HepG2 (cell line): ENCODE measurements around the gene RPS10. TPM values are rescaled to one million over a fixed set of nuclear protein-coding genes. Genes with fewer than 3 reads are reported as not detected.
A peak's percentile ranks its signal among the peaks of the same experiment; 100 is the strongest.

Experiments
- ATF2 ChIP-seq: sonication (generic); formaldehyde crosslinking; IDR thresholded peaks from 2 replicates; pipeline ENCODE4 v1.4.0; 2020; ENCODE audit warnings: missing genetic modification reagents
- CC2D1A ChIP-seq: sonication (generic); formaldehyde crosslinking; IDR thresholded peaks from 2 replicates; pipeline ENCODE4 v1.8.1; 2023; ENCODE audit warnings: mild to moderate bottlenecking, missing genetic modification reagents
- CREM ChIP-seq, 2 experiments: sonication (generic) in 1 of 2; formaldehyde crosslinking in 1 of 2; IDR thresholded peaks; 2 replicates each; pipeline versions ENCODE4 v1.4.0 to v1.6.1; 2016 to 2020; ENCODE audit warnings: antibody characterized with exemption in 1 of 2, mild to moderate bottlenecking in 1 of 2, missing genetic modification reagents in 1 of 2
- ERF ChIP-seq: IDR thresholded peaks from 2 replicates; pipeline ENCODE4 v1.6.1; 2018; ENCODE audit warnings: missing biosample characterization, missing genetic modification reagents
- FOXK1 ChIP-seq: sonication (generic); formaldehyde crosslinking; IDR thresholded peaks from 2 replicates; pipeline ENCODE4 v1.4.0; 2020; ENCODE audit warnings: low read depth, missing genetic modification reagents, borderline replicate concordance
- GATAD2A ChIP-seq: IDR thresholded peaks from 2 replicates; pipeline ENCODE4 v1.6.1; 2016
- HOXA3 ChIP-seq: sonication (generic); formaldehyde crosslinking; IDR thresholded peaks from 2 replicates; pipeline ENCODE4 v1.5.0; 2020; ENCODE audit warnings: missing genetic modification reagents
- PHF21A ChIP-seq: sonication (generic); formaldehyde crosslinking; IDR thresholded peaks from 2 replicates; pipeline ENCODE4 v1.5.0; 2020; ENCODE audit warnings: mild to moderate bottlenecking, missing genetic modification reagents
- PLRG1 ChIP-seq: fragments of 450-650 bp; conservative IDR thresholded peaks from 2 replicates; pipeline ENCODE4 v1.6.1; 2016
- POLR2A ChIP-seq, 2 experiments: IDR thresholded peaks; 2 replicates each; pipeline ENCODE4 v1.6.1; 2011; ENCODE audit warnings: low read depth in 2 of 2, low read length in 2 of 2, mild to moderate bottlenecking in 1 of 2, moderate library complexity in 1 of 2; ENCODE audit not compliant: insufficient read depth in 1 of 2
- REPIN1 ChIP-seq: sonication (generic); formaldehyde crosslinking; IDR thresholded peaks from 2 replicates; pipeline ENCODE4 v1.8.0; 2022; ENCODE audit warnings: missing genetic modification reagents, low read depth, mild to moderate bottlenecking, borderline replicate concordance
- ZBTB34 ChIP-seq: sonication (generic); formaldehyde crosslinking; IDR thresholded peaks from 2 replicates; pipeline ENCODE4 v1.8.0; 2022; ENCODE audit warnings: mild to moderate bottlenecking, missing genetic modification reagents
- ZBTB7A ChIP-seq: sonication (generic); formaldehyde crosslinking; IDR thresholded peaks from 2 replicates; pipeline ENCODE4 v1.8.0; 2022; ENCODE audit warnings: mild to moderate bottlenecking, missing genetic modification reagents
- ZBTB7B ChIP-seq: sonication (generic); formaldehyde crosslinking; IDR thresholded peaks from 2 replicates; pipeline ENCODE4 v1.4.0; 2020; ENCODE audit warnings: missing genetic modification reagents
- ZFP37 ChIP-seq: sonication (generic); formaldehyde crosslinking; IDR thresholded peaks from 2 replicates; pipeline ENCODE4 v1.4.0; 2020; ENCODE audit warnings: missing genetic modification reagents, borderline replicate concordance
- ZNF142 ChIP-seq: sonication (generic); formaldehyde crosslinking; IDR thresholded peaks from 2 replicates; pipeline ENCODE4 v1.4.0; 2020; ENCODE audit warnings: missing genetic modification reagents
- ZNF275 ChIP-seq: sonication (generic); formaldehyde crosslinking; IDR thresholded peaks from 2 replicates; pipeline ENCODE4 v1.8.0; 2022; ENCODE audit warnings: missing genetic modification reagents, mild to moderate bottlenecking, inconsistent platforms, borderline replicate concordance
- ZNF335 ChIP-seq: sonication (generic); formaldehyde crosslinking; IDR thresholded peaks from 2 replicates; pipeline ENCODE4 v1.4.0; 2020; ENCODE audit warnings: missing genetic modification reagents
- ZNF605 ChIP-seq: sonication (generic); formaldehyde crosslinking; IDR thresholded peaks from 2 replicates; pipeline ENCODE4 v1.8.0; 2022; ENCODE audit warnings: mild to moderate bottlenecking, missing genetic modification reagents
- ZNF709 ChIP-seq: sonication (generic); formaldehyde crosslinking; IDR thresholded peaks from 2 replicates; pipeline ENCODE4 v1.5.0; 2020; ENCODE audit warnings: mild to moderate bottlenecking, missing genetic modification reagents
- polyA plus RNA-seq, 8 experiments: library from polyadenylated mRNA; depleted of rRNA in 3 of 8; stranded (reverse) in 7 of 8; unstranded in 1 of 8; fragments of >200 nt; fragmentation: Illumina TruSeq in 4 of 8; extraction: Trizol in 4 of 8; gene quantifications; 2 replicates each; pipeline versions ENCODE4 v1.2.1 to v1.2.3, GENCODE V29; 2011 to 2016; ENCODE audit warnings: low read depth in 4 of 8, missing spikeins in 1 of 8, mixed read lengths in 1 of 8; ENCODE audit not compliant: insufficient read depth in 1 of 8
- total RNA-seq, 5 experiments: library from RNA; depleted of rRNA; stranded (reverse); fragments of >200 nt; fragmentation: Illumina TruSeq; extraction: Trizol; gene quantifications; 2 replicates each; pipeline ENCODE4 v1.2.3, GENCODE V29; 2016; ENCODE audit warnings: low read depth in 1 of 5

The RPS10 gene
- total and polyA plus RNA-seq, 2 of the 13 experiments (the other 11 are each of a cell fraction or from before 2014, with no cell fraction given): 2,909 to 4,648 TPM

DNA sequence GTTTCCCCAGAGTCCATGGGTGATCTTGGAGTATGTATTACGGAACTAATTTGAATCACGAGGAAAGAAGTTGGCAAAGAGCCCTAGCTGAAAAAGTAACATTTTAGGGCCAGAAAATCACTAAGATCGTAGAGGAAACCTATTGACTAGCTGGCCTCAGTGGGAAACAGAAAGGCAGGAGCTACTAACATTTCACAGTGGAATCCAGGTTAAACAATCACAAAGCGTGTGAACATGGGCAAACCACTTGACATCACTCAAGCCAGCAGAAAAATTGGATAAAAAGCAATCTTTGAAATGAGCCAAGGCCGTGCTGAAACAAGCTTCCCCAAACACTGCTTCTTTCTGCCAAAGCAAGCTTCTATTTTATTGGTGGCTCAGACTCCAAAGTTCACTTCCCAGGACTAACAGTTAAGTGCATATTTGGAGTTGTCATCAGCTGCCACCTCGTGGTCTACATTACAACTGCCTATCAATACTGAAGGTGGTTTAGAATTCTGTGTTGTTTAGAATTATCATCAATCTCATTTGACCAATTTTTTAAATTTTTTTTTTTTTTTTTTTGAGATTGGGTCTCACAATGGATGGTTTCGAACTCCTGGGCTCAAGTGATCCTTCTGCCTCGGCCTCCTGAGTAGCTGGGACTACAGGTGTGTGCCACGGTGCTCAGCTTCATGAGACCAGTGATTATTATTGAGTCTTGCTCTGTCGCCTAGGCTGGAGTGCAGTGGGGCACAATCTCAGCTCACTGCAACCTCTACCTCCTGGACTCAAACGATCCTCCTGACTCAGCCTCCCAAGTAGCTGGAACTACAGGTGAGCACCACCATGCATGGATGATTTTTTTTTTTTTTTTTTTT, 10.6 kb downstream of the RPS10 start (continued):
- TF ChIP-seq ZNF709 (CRISPR knock-in tag): no peak
- 0 out of 2 replicates have a peak, but pooled peaks have one; percentile 40 for TF ChIP-seq FOXK1 (CRISPR knock-in tag)
- peak; percentile 74 for TF ChIP-seq ATF2 (CRISPR knock-in tag)
- TF ChIP-seq ZNF275 (CRISPR knock-in tag): no peak
- TF ChIP-seq CC2D1A (CRISPR knock-in tag): no peak
- 0 out of 2 replicates have a peak, but pooled peaks have one; percentile 13 for TF ChIP-seq ZNF605 (CRISPR knock-in tag)
- TF ChIP-seq ZBTB7B (CRISPR knock-in tag): 0 out of 2 replicates have a peak, but pooled peaks have one; percentile 35
- TF ChIP-seq ZBTB34 (CRISPR knock-in tag): peak; percentile 56; the same call in 1 of the 2 replicates
- peak in 1 of 2 experiments; percentile 35; a peak in 1 of 4 replicates for TF ChIP-seq POLR2A (IDR thresholded peaks at IDR 0.05; ENCODE audit: insufficient read depth in 1 of 2, low read depth in 2 of 2, low read length in 2 of 2)
- TF ChIP-seq PLRG1: no peak
- peak; percentile 84 for TF ChIP-seq PHF21A (CRISPR knock-in tag)
- TF ChIP-seq GATAD2A: peak; percentile 87
- peak; percentile 65; the same call in 1 of the 2 replicates for TF ChIP-seq ERF (CRISPR knock-in tag)
- no peak for TF ChIP-seq ZBTB7A
- TF ChIP-seq ZFP37: no peak
- TF ChIP-seq CREM (IDR thresholded peaks at IDR 0.05): peak; percentile 49; the same call in 1 of the 2 replicates
- no peak for TF ChIP-seq CREM (CRISPR knock-in tag; IDR thresholded peaks at IDR 0.05)
- no peak for TF ChIP-seq ZNF142 (CRISPR knock-in tag)
- TF ChIP-seq REPIN1: peak; percentile 88; the same call in 1 of the 2 replicates
- peak; percentile 38; the same call in 1 of the 2 replicates for TF ChIP-seq HOXA3 (CRISPR knock-in tag)
- TF ChIP-seq ZNF335: peak; percentile 91
